Ovary (tissue), 3 donors: ENCODE measurements around the gene CELF3.

Experiments
- CTCF ChIP-seq, 3 donors: fragments of 450-650 bp in 2 of 3; fragments of 200-600 bp in 1 of 3; IDR thresholded peaks; one replicate each; pipeline versions ENCODE4 v1.5.1 to v1.8.0; 2016 to 2022; ENCODE audit warnings: antibody characterized with exemption in 3 of 3, mild to moderate bottlenecking in 1 of 3
- POLR2A ChIP-seq: fragments of 450-650 bp; IDR thresholded peaks from one replicate; pipeline ENCODE4 v1.6.1; 2017; ENCODE audit warnings: antibody characterized with exemption, mild to moderate bottlenecking, moderate library complexity
- donor health status: DM: no; HTN: no; CAD: no.

DNA sequence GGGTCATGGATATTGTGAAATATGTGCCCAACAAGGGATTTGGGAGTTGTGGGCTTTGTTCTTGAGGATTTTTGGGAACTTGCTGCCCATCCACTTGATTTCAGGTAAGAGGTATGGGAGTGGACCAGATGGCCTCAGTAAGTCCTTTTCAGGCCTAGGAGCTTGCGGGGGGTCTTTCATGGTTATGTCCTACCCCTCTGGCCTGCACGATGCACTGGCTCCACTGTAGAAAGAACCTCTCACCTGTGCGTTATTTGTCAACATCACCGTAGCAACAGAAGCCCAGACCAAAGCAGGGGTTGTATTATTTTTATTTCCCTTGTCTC is 13.3 kb upstream of the CELF3 start:
- TF ChIP-seq CTCF (IDR thresholded peaks at IDR 0.05) (no peak), POLR2A (no peak)
